ENCODE data around the gene NRXN3.

- TF ChIP-seq CTCF (conservative IDR thresholded peaks at IDR 0.05; ENCODE audit: low read depth, low read length): no peak
- no peak for TF ChIP-seq BHLHE40 (IDR thresholded peaks at IDR 0.05; ENCODE audit: low read depth, low read length)
- no peak for TF ChIP-seq CEBPB (IDR thresholded peaks at IDR 0.05; ENCODE audit: low read depth, low read length)
- no peak for TF ChIP-seq MAFK (IDR thresholded peaks at IDR 0.05; ENCODE audit: low read depth, low read length)
- TF ChIP-seq USF2 (IDR thresholded peaks at IDR 0.05; ENCODE audit: low read depth, low read length): no peak
- no peak for TF ChIP-seq POLR2A (IDR thresholded peaks at IDR 0.05; ENCODE audit: low read depth, low read length)
- no peak for TF ChIP-seq RAD21 (IDR thresholded peaks at IDR 0.05; ENCODE audit: low read length)
- TF ChIP-seq RCOR1 (IDR thresholded peaks at IDR 0.05; ENCODE audit: insufficient replicate concordance, low read length): no peak
- no peak for TF ChIP-seq MXI1 (IDR thresholded peaks at IDR 0.05; ENCODE audit: borderline replicate concordance, low read depth, low read length)
Measured at GRCh38 chr14:79466938-79467527, 1296.9 kb downstream of the NRXN3 start.

All from IMR-90 (cell line).